HUES48 (cell line): ENCODE measurements around the gene SYT5.
A peak's percentile ranks its signal among the peaks of the same experiment; 100 is the strongest.
"Not testable (repeated sequence)": the region's sequence is repeated elsewhere in the genome, so short reads cannot be mapped to it uniquely, and the experiment has no call there.

Experiments
- H3K27ac ChIP-seq: one replicate; pipeline ENCODE4 v1.7.0; 2013; ENCODE audit warnings: low read depth, low read length, inconsistent platforms
- H3K27me3 ChIP-seq: 2 replicates; pipeline ENCODE4 v1.6.1; 2013; ENCODE audit warnings: mild to moderate bottlenecking, low read length; ENCODE audit not compliant: control insufficient read depth, insufficient read depth
- H3K36me3 ChIP-seq: 2 replicates; pipeline ENCODE4 v1.6.1; 2013; ENCODE audit warnings: low read length; ENCODE audit not compliant: control insufficient read depth, insufficient read depth
- H3K4me1 ChIP-seq: 2 replicates; pipeline ENCODE4 v1.6.1; 2013; ENCODE audit warnings: mild to moderate bottlenecking, low read length; ENCODE audit not compliant: control insufficient read depth, insufficient read depth
- H3K4me3 ChIP-seq: 2 replicates; pipeline ENCODE4 v1.5.1; 2013; ENCODE audit warnings: mild to moderate bottlenecking, low read depth, low read length
- H3K9ac ChIP-seq: 2 replicates; pipeline ENCODE4 v1.6.1; 2013; ENCODE audit warnings: mild to moderate bottlenecking, low read depth, low read length, moderate library complexity
- H3K9me3 ChIP-seq: 2 replicates; pipeline ENCODE4 v1.6.1; 2013; ENCODE audit warnings: low read length; ENCODE audit not compliant: control insufficient read depth, insufficient read depth

Gene SYT5

GRCh38 chr19:55202199-55202598 lies 22.1 kb upstream of the SYT5 start:
- H3K36me3 ChIP-seq, H3K27ac ChIP-seq, H3K9ac ChIP-seq, H3K4me1 ChIP-seq, H3K27me3 ChIP-seq, H3K4me3 ChIP-seq, H3K9me3 ChIP-seq: not testable (repeated sequence)

DNA sequence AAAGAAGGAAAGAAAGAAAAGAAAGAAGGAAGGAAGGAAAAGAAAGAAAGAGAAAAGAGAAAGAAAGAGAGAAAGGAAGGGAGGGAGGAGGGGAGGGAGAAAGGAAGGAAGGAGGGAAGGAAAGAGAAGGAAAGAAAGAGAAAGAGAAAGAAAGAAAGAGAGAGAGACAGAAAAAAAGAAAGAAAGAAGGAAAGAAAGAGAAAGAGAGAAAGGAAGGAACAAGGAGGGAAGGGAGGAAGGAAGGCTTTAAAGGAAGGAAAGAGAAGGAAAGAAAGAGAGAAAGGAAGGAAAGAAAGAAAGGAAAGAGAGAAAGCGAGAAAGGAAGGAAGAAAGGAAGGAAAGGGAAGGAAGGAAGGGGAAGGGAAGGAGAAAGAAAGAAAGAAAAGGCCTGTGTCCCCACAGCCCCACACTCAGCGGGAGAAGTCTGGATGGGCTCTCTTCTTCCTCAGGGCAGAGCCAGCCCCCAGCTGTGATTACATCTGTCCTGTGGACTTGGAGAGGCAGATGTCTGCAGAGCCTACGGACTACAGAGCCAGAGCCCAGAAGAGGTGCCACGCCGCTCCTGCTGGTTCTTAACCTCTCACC lies 19.6 kb upstream of the SYT5 start:
- Histone ChIP-seq H3K9me3 (no peaks in the 10 kb centered on the region), H3K36me3 (no peaks in the 10 kb centered on the region), H3K4me1 (no peaks in the 10 kb centered on the region), H3K9ac (no peak overlapping the region), H3K27ac (no peak overlapping the region), H3K27me3 (no peaks in the 10 kb centered on the region), H3K4me3 (no peak overlapping the region)

GRCh38 chr19:55198651-55199050 lies 18.6 kb upstream of the SYT5 start:
- H3K27ac ChIP-seq, result no peak overlapping the region
- H3K9ac ChIP-seq, result no peak overlapping the region
- H3K4me1 ChIP-seq, result no peaks in the 10 kb centered on the region

GRCh38 chr19:55197528-55197927 lies 17.4 kb upstream of the SYT5 start:
- no peaks in the 10 kb centered on the region for H3K36me3 ChIP-seq
- H3K27ac ChIP-seq, result no peak overlapping the region
- no peaks in the 10 kb centered on the region for H3K27me3 ChIP-seq

More at GRCh38 chr19:55198651-55199050, 18.6 kb upstream of the SYT5 start:
- no peak overlapping the region for H3K4me3 ChIP-seq
- H3K27me3 ChIP-seq, result no peaks in the 10 kb centered on the region
- H3K9me3 ChIP-seq, result no peaks in the 10 kb centered on the region
- H3K36me3 ChIP-seq, result no peaks in the 10 kb centered on the region

DNA sequence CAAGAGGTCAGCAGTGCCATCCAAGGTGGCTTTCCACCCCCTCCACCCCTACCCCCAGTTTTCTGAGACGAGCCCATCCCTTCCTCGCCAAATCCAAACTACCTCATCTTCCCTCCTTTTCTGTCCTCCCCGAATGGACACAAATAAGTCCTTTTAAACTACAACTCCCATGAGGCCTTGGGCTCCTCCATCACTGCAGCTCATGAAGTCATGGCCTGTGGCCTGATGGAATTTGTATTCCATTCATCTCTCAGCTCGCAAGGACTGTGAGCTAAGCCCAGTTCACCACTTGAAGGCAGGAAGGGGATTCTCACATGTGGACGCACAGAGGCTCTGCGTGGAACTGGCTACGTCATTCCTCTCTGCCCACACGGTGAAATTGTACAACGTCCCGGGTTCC lies 16.7 kb upstream of the SYT5 start:
- Histone ChIP-seq H3K9me3 (no peaks in the 10 kb centered on the region), H3K4me1 (no peaks in the 10 kb centered on the region), H3K9ac (no peak overlapping the region), H3K36me3 (no peaks in the 10 kb centered on the region), H3K27me3 (no peaks in the 10 kb centered on the region), H3K27ac (no peak overlapping the region), H3K4me3 (no peak overlapping the region)

More at GRCh38 chr19:55197528-55197927, 17.4 kb upstream of the SYT5 start:
- Histone ChIP-seq H3K4me1 (no peaks in the 10 kb centered on the region), H3K9me3 (no peaks in the 10 kb centered on the region), H3K4me3 (no peak overlapping the region), H3K9ac (no peak overlapping the region)

- Histone ChIP-seq H3K9me3 (no peaks in the 10 kb centered on the region), H3K36me3 (no peaks in the 10 kb centered on the region), H3K27ac (no peak overlapping the region), H3K4me1 (no peaks in the 10 kb centered on the region), H3K9ac (no peak overlapping the region), H3K27me3 (no peaks in the 10 kb centered on the region), H3K4me3 (no peak overlapping the region)
Observed at GRCh38 chr19:55193481-55193880, 13.4 kb upstream of the SYT5 start.

DNA sequence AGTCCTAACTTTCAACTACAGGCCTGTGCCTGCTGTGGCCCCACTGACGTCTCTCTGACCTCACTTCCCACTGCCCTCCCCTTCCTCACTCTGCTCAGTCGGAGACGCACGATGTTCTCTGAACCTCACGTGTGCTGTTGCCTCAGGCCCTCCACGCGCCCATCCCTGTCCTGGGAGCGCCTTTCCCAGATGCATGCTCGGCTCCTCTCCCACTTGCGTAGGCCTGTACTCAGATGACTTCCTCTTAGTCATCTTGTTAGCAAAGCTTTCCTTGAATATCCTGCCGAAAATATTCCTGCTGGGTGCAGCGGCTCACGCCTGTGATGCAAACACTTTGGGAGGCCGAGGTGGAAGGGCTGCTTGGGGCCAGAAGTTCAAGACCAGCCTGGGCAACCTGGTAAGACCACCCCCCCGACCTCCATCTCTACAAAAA lies 9.3 kb upstream of the SYT5 start:
- Histone ChIP-seq H3K4me1 (no peaks in the 10 kb centered on the region), H3K9me3 (no peaks in the 10 kb centered on the region), H3K4me3 (no peak overlapping the region), H3K27me3 (no peaks in the 10 kb centered on the region), H3K27ac (no peak overlapping the region), H3K9ac (no peak overlapping the region), H3K36me3 (no peaks in the 10 kb centered on the region)

GRCh38 chr19:55188625-55189024 lies 8.5 kb upstream of the SYT5 start:
- no peaks in the 10 kb centered on the region for H3K9me3 ChIP-seq
- H3K4me1 ChIP-seq, result no peaks in the 10 kb centered on the region
- H3K27ac ChIP-seq, result no peak overlapping the region
- no peak overlapping the region for H3K9ac ChIP-seq
- H3K4me3 ChIP-seq, result no peak overlapping the region
- H3K36me3 ChIP-seq, result no peaks in the 10 kb centered on the region
- no peaks in the 10 kb centered on the region for H3K27me3 ChIP-seq

GRCh38 chr19:55186080-55186479 lies 6.0 kb upstream of the SYT5 start:
- Histone ChIP-seq H3K9me3 (no peaks in the 10 kb centered on the region), H3K4me3 (no peak overlapping the region), H3K9ac (no peak overlapping the region), H3K4me1 (no peaks in the 10 kb centered on the region), H3K27me3 (peaks cover 11% of the 10 kb centered on the region), H3K36me3 (no peaks in the 10 kb centered on the region), H3K27ac (no peak overlapping the region)

GRCh38 chr19:55181740-55182139 lies 1.7 kb upstream of the SYT5 start:
- H3K4me1 ChIP-seq, result peaks cover 4% of the 10 kb centered on the region; the same call in 1 of the 2 replicates
- no peaks in the 10 kb centered on the region for H3K36me3 ChIP-seq
- peaks cover 32% of the 10 kb centered on the region for H3K27me3 ChIP-seq
- H3K4me3 ChIP-seq, result no peak overlapping the region
- H3K27ac ChIP-seq, result no peak overlapping the region
- no peaks in the 10 kb centered on the region for H3K9me3 ChIP-seq
- H3K9ac ChIP-seq, result no peak overlapping the region

GRCh38 chr19:55178781-55179599 lies 1.1 kb downstream of the SYT5 start:
- Histone ChIP-seq H3K9me3 (no peaks in the 10 kb centered on the region), H3K36me3 (no peaks in the 10 kb centered on the region), H3K9ac (no peak overlapping the region), H3K27me3 (peaks cover 51% of the 10 kb centered on the region), H3K4me1 (peaks cover 7% of the 10 kb centered on the region; the same call in 1 of the 2 replicates), H3K27ac (peak overlapping the region; percentile 32), H3K4me3 (peak overlapping the region; percentile 75)
